Activated naive CD8-positive, alpha-beta T cell treated with anti-CD3 and anti-CD28 coated beads, Interleukin-2, amount 10 ng/mL, durations not matched to agents 7 days and 5 days (primary cell): ENCODE data around the gene YBX1. TPM values are rescaled to one million over a fixed set of nuclear protein-coding genes. Genes with fewer than 3 reads are reported as not detected.
"Not testable (repeated sequence)": the region's sequence is repeated elsewhere in the genome, so short reads cannot be mapped to it uniquely, and the experiment has no call there.

Experiments used
- ATAC-seq: fragments of 150-1000 bp; cut with Tn5 transposase; one replicate; pipeline ENCODE4 v1.10.0; 2021; ENCODE audit warnings: low read depth, moderate library complexity
- POLR2A ChIA-PET: fragments of 350-600 bp; sonication (Branson Sonifier 250); formaldehyde crosslinking; loops from one replicate; lab custom pipeline; 2021; ENCODE audit warnings: antibody characterized with exemption; lab: Charles Lee
- DNase-seq: peaks from one replicate; pipeline ENCODE4 v3.0.0; 2021
- H3K27ac Mint-ChIP-seq: one replicate; pipeline ENCODE4 v1.8.0; 2022; ENCODE audit warnings: mild to moderate bottlenecking, mixed read lengths
- H3K27me3 Mint-ChIP-seq: one replicate; pipeline ENCODE4 v1.8.0; 2022; ENCODE audit warnings: mild to moderate bottlenecking, moderate library complexity, mixed read lengths
- H3K36me3 Mint-ChIP-seq: one replicate; pipeline ENCODE4 v1.8.0; 2021; ENCODE audit warnings: mild to moderate bottlenecking, mixed read lengths
- H3K4me1 Mint-ChIP-seq: one replicate; pipeline ENCODE4 v1.8.0; 2021; ENCODE audit warnings: mixed read lengths
- H3K4me3 Mint-ChIP-seq: one replicate; pipeline ENCODE4 v1.8.0; 2022; ENCODE audit warnings: mild to moderate bottlenecking, moderate library complexity, mixed read lengths
- H3K9me3 Mint-ChIP-seq: one replicate; pipeline ENCODE4 v1.8.0; 2021; ENCODE audit warnings: mixed read lengths
- total RNA-seq, 2 experiments: library from RNA; stranded (reverse); gene quantifications; one replicate each; pipeline ENCODE4 v1.2.3, GENCODE V29; 2021

YBX1 gene
- total RNA-seq, 2 experiments from 2014 or later = 529 to 531 TPM

DNA sequence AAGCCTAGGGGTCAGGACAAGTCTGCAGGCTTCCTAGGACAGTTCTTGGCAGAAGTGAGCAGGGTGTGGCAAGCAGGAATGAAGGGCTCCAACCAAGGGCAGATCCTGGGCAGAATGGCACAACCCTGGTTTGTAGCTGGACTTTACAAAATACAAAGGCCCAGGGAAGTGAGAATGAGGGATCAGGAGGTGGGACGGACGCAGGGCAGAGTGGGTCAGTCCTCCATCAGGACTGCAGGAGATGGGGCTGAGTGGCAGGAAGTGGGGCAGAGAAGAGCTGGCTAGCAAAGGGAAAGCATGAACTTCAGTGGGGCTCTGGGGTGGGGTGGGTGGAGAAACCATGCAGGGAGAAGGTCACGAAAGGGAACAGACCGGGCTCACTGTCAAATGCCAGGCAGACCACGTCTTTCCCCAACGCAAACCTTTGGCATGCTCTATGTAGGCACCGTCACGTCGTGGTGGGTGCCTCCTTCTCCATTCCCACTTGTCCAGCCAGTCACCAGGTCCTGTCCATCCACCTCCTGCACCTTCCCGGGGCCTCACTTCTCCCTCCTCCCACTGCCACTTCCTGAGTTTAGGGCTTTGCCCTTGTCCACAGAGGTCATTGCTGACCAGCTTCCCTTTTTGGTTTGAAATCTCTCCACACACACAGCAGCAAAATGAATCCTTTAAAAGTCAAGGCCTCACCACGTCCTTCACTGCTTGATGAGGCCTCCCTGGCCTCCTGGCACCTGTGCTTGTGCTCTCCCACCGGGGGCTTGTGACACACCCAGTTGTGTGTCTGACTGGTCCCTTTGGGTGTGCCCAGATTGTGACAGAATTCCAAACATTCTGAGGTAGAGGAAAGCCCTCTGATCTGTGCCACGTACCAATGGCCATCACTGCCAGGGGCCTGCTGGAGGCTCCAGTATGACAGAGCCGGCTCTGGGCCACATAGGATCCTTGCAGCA lies 66.5 kb downstream of the YBX1 start:
- Mint-ChIP-seq H3K4me1 (no peaks in the 10 kb centered on the region), H3K9me3 (no peaks in the 10 kb centered on the region), H3K36me3 (peaks cover 26% of the 10 kb centered on the region), H3K27me3 (peaks cover 2% of the 10 kb centered on the region), H3K4me3 (no peak overlapping the region), H3K27ac (peak overlapping the region; percentile 59)
- POLR2A ChIA-PET = interaction anchor here (1.0 kb wide), 1 partner anchor 24 kb away, joined by 4 read pairs; no protein-coding TSS in a partner anchor
- DNase-seq (no peak), ATAC-seq (no peak)

DNA sequence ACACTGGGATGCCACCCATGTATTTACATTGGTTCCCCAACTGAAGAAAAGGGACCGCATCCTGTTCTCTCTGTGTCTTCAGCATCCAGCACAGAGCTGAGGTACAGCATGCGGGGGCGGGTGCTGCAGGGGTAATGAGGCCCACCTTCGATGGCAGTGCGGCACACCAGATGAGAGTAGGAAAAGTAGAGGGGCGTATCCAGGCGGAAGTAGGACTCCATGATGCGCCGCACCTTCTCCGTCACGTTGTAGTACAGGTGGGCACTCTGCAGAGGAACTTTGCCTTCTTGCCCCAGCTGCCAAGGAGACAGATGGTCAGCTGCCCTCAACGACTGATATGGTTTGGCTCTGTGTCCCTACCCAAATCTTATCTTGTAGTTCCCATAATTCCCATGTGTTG lies 67.8 kb downstream of the YBX1 start:
- H3K27me3 Mint-ChIP-seq = no peaks in the 10 kb centered on the region
- H3K4me3 Mint-ChIP-seq = no peak overlapping the region
- no peaks in the 10 kb centered on the region for H3K4me1 Mint-ChIP-seq
- POLR2A ChIA-PET = interaction anchor here (1.0 kb wide), 1 partner anchor 25 kb away, joined by 4 read pairs; no protein-coding TSS in a partner anchor
- H3K27ac Mint-ChIP-seq = no peak overlapping the region
- H3K9me3 Mint-ChIP-seq = no peaks in the 10 kb centered on the region
- DNase-seq (no peak), ATAC-seq (no peak)
- H3K36me3 Mint-ChIP-seq = peaks cover 34% of the 10 kb centered on the region

DNA sequence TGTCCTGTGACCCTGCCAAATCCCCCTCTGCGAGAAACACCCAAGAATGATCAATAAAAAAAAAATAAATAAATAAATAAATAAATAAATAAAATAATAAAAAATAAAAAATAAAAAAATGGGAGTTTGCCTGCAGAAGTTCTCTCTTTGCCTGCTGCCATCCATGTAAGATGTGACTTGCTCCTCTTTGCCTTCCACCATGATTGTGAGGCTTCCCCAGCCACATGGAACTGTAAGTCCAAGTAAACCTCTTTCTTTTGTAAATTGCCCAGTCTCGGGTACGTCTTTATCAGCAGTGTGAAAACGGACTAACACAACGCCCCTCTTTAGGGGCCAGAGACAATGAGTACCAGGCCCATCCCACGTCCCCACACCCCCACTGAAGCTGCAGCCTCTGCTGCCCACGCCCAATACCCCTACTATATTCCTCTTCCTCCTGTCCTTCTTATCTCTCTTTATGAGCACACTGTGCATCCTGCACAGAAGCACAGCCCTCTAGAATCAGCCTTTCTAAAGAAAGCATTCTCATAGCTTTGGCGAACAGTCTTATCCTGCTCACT lies 69.4 kb downstream of the YBX1 start:
- H3K27ac Mint-ChIP-seq, DNase-seq, POLR2A ChIA-PET, H3K4me1 Mint-ChIP-seq, H3K9me3 Mint-ChIP-seq, H3K4me3 Mint-ChIP-seq, H3K27me3 Mint-ChIP-seq, ATAC-seq: not testable (repeated sequence)
- H3K36me3 Mint-ChIP-seq = peaks cover 43% of the 10 kb centered on the region

DNA sequence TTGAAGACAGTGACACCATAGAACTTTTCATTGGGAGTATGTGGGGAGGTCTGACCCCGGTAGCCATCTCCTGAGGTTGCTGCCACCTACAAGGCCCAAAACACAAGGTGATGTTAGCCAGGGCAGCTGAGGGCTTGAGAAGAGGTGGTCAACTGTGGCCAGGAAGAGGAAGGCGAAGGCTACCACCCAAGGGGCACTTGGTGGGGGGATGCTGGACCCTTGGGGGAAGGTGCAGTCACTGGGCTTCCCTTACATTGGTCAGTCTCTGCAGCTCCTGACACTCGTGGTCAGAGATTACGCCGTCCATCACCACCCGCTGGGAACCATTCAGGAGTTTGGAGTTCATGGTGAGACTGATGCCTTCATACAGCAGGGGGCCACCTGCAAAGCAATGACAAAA lies 70.1 kb downstream of the YBX1 start:
- POLR2A ChIA-PET = interaction anchor here (1.1 kb wide), 1 partner anchor 14 kb away, joined by 3 read pairs; the partner anchor contains the start of genes C1orf50 and P3H1
- H3K27ac Mint-ChIP-seq = no peak overlapping the region

DNA sequence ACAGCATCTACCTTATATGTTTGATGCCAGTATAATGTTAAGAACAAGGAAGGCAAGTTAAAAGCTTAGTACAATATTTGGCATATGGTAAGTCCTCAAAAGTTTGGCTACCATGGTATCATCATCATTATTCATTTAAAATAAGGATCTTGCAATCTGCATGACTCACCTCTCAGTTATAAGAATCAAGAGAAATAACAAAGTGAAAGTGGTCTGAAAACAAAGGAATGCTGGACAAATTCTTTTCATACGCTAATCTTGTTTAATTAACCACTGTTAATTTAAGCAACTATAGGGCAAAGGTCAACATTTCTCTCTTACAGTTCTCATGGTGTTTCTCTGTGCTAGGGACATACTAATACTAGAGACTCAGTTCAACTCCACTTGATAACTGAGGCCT lies 70.9 kb downstream of the YBX1 start:
- no peaks in the 10 kb centered on the region for H3K4me1 Mint-ChIP-seq
- POLR2A ChIA-PET = interaction anchor here (1.1 kb wide), 1 partner anchor 14 kb away, joined by 3 read pairs; the partner anchor contains the start of genes C1orf50 and P3H1
- DNase-seq = no peak
- no peak overlapping the region for H3K27ac Mint-ChIP-seq
- H3K36me3 Mint-ChIP-seq = peaks cover 50% of the 10 kb centered on the region
- H3K27me3 Mint-ChIP-seq = no peaks in the 10 kb centered on the region
- no peak overlapping the region for H3K4me3 Mint-ChIP-seq
- no peak for ATAC-seq
- no peaks in the 10 kb centered on the region for H3K9me3 Mint-ChIP-seq

More for the DNA sequence above, 70.1 kb downstream of the YBX1 start:
- H3K4me1 Mint-ChIP-seq = no peaks in the 10 kb centered on the region
- H3K9me3 Mint-ChIP-seq = no peaks in the 10 kb centered on the region
- DNase-seq (no peak), ATAC-seq (no peak)
- no peak overlapping the region for H3K4me3 Mint-ChIP-seq
- no peaks in the 10 kb centered on the region for H3K27me3 Mint-ChIP-seq
- H3K36me3 Mint-ChIP-seq = peaks cover 46% of the 10 kb centered on the region

Other genes with a start within 250 kb of the YBX1 start
- gene ZMYND12, start 226.4 kb upstream of the YBX1 start, total RNA-seq = under 1 TPM; 0.44 to 0.79 TPM
- 10 to 100 TPM; 51.6 to 52.1 TPM for gene PPCS, start 225.9 kb upstream of the YBX1 start, total RNA-seq
- 1 to 10 TPM; 2.8 to 3.1 TPM for gene CCDC30, start 219.1 kb upstream of the YBX1 start, total RNA-seq
- 10 to 100 TPM; 90.3 to 98.6 TPM for gene PPIH, start 24.0 kb upstream of the YBX1 start, total RNA-seq
- gene CLDN19, start 57.8 kb downstream of the YBX1 start, total RNA-seq = not detected
- 10 to 100 TPM; 44.1 to 49.9 TPM for gene P3H1, start 84.6 kb downstream of the YBX1 start, total RNA-seq
- 10 to 100 TPM; 10.4 to 10.9 TPM for gene C1orf50, start 84.8 kb downstream of the YBX1 start, total RNA-seq
- under 1 TPM; 0.22 to 0.48 TPM for gene TMEM269, start 102.6 kb downstream of the YBX1 start, total RNA-seq
- 1 to 10 TPM; 3.9 to 5.0 TPM for gene ERMAP, start 134.7 kb downstream of the YBX1 start, total RNA-seq
- 10 to 100 TPM; 15.8 to 18.1 TPM for gene SVBP, start 135.0 kb downstream of the YBX1 start, total RNA-seq
- 10 to 100 TPM; 12.2 to 14.1 TPM for gene ZNF691, start 164.2 kb downstream of the YBX1 start, total RNA-seq